Immature natural killer cell (primary cell): ENCODE measurements around the gene SERPINB1. TPM values are rescaled to one million over a fixed set of nuclear protein-coding genes. Genes with fewer than 3 reads are reported as not detected.
"Not testable (repeated sequence)": the region's sequence is repeated elsewhere in the genome, so short reads cannot be mapped to it uniquely, and the experiment has no call there.

Experiments
- DNase-seq, 3 donors: peaks; one replicate each; pipeline ENCODE4 v3.0.0; 2022; ENCODE audit warnings: mixed read lengths in 1 of 3
- H3K27ac Mint-ChIP-seq, 6 donors: one replicate each; pipeline ENCODE4 v1.8.0; 2020; ENCODE audit warnings: mixed read lengths in 6 of 6, mild to moderate bottlenecking in 5 of 6, inconsistent platforms in 4 of 6, moderate library complexity in 3 of 6
- H3K27me3 Mint-ChIP-seq, 3 donors: one replicate each; pipeline ENCODE4 v1.8.0; 2020 to 2021; ENCODE audit warnings: low read depth in 3 of 3, mild to moderate bottlenecking in 3 of 3, mixed read lengths in 3 of 3, moderate library complexity in 3 of 3, inconsistent platforms in 1 of 3
- H3K36me3 Mint-ChIP-seq, 3 donors: one replicate each; pipeline ENCODE4 v1.8.0; 2020; ENCODE audit warnings: mixed read lengths in 3 of 3, inconsistent platforms in 2 of 3, mild to moderate bottlenecking in 2 of 3
- H3K4me1 Mint-ChIP-seq, 2 donors: one replicate each; pipeline ENCODE4 v1.8.0; 2020; ENCODE audit warnings: inconsistent platforms in 2 of 2, mild to moderate bottlenecking in 2 of 2, mixed read lengths in 2 of 2, moderate library complexity in 1 of 2
- H3K4me3 Mint-ChIP-seq, 5 donors: one replicate each; pipeline ENCODE4 v1.8.0; 2020; ENCODE audit warnings: mild to moderate bottlenecking in 5 of 5, mixed read lengths in 5 of 5, inconsistent platforms in 3 of 5, moderate library complexity in 3 of 5
- H3K9me3 Mint-ChIP-seq, 6 donors: one replicate each; pipeline ENCODE4 v1.8.0; 2020; ENCODE audit warnings: mild to moderate bottlenecking in 6 of 6, mixed read lengths in 6 of 6, inconsistent platforms in 4 of 6, moderate library complexity in 3 of 6
- polyA plus RNA-seq, 3 donors: library from polyadenylated mRNA; unstranded; fragments of 300-500 nt; fragmentation: Illumina TruSeq; gene quantifications; one replicate each; pipeline ENCODE4 v1.2.3, GENCODE V29; 2021

SERPINB1 gene
- polyA plus RNA-seq, 3 donors from 2014 or later = 108 to 164 (median 162) TPM

- no peak for DNase-seq
Observed at GRCh38 chr6:2812695-2813094, 29.0 kb downstream of the SERPINB1 start.

GRCh38 chr6:2810092-2810671 is 31.5 kb downstream of the SERPINB1 start:
- Mint-ChIP-seq H3K27ac (no peak overlapping the region), H3K4me1 (peaks cover 4 to 21% of the 10 kb centered on the region in 2 donors), H3K36me3 (peaks cover under 1 to 10% (median 6%) of the 10 kb centered on the region in 3 donors), H3K27me3 (peaks cover 0 to 2% (median 0%) of the 10 kb centered on the region in 3 donors), H3K9me3 (peaks cover 0 to 3% (median 0%) of the 10 kb centered on the region in 6 donors), H3K4me3 (no peak overlapping the region)
- no peak for DNase-seq

More at GRCh38 chr6:2812695-2813094, 29.0 kb downstream of the SERPINB1 start:
- Mint-ChIP-seq H3K36me3 (peaks cover 15 to 18% (median 17%) of the 10 kb centered on the region in 3 donors), H3K27me3 (peaks cover 0 to 3% (median 0%) of the 10 kb centered on the region in 3 donors), H3K9me3 (peaks cover 13 to 27% (median 19%) of the 10 kb centered on the region in 6 donors), H3K4me1 (peaks cover 0 to 1% of the 10 kb centered on the region in 2 donors), H3K27ac (no peak overlapping the region), H3K4me3 (no peak overlapping the region)

GRCh38 chr6:2809015-2809414 is 32.6 kb downstream of the SERPINB1 start:
- H3K27ac Mint-ChIP-seq = no peak overlapping the region
- peaks cover 0 to 10% (median 6%) of the 10 kb centered on the region in 3 donors for H3K36me3 Mint-ChIP-seq
- H3K27me3 Mint-ChIP-seq = peaks cover 0 to 2% (median 0%) of the 10 kb centered on the region in 3 donors
- no peak overlapping the region for H3K4me3 Mint-ChIP-seq
- H3K4me1 Mint-ChIP-seq = peaks cover 4 to 21% of the 10 kb centered on the region in 2 donors
- H3K9me3 Mint-ChIP-seq = peaks cover 0 to 2% (median 0%) of the 10 kb centered on the region in 6 donors
- no peak for DNase-seq

DNA sequence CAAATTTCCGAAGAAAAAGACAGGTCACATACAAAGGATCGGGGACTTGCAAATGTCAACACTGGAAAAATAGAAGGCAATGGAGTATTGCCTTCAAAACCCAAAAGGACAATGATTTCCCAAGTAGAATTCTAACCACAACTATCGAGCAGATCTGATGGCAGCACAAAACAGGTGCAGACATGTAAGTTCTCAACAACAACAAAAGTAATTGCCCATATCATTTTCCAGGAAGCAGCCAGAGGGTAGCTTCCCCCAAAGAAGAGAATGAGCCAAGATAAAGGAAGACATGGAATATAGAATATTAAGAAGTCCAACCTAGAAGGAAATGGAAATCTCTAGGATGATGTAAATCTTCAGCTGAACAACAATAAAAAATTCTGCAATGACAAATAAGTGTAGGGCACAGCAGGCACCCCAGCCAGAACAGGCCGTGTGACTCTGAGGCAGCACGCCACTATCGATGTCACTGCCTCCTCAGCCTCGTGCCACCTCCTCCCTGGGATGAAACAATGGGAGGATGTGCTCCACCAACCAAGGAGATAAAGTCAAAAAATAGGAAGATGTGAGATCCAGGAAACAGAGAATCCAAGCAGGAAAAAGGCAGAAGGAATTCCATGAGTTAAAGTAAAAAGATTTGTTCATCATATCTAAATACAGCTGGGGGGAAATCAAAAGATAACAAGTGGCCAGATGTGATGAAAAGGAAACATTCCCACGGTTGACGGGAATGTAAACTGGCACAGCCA is 34.1 kb downstream of the SERPINB1 start:
- Mint-ChIP-seq H3K4me3 (no peak overlapping the region), H3K27ac (peak overlapping the region in 1 of 6 donors; percentile 3), H3K4me1 (peaks cover 4 to 21% of the 10 kb centered on the region in 2 donors), H3K36me3 (peaks cover 0 to 10% (median 6%) of the 10 kb centered on the region in 3 donors), H3K9me3 (peaks cover 0 to 2% (median 0%) of the 10 kb centered on the region in 6 donors), H3K27me3 (peaks cover 0 to 2% (median 0%) of the 10 kb centered on the region in 3 donors)
- no peak for DNase-seq

GRCh38 chr6:2806644-2807043 is 35.0 kb downstream of the SERPINB1 start:
- no peak for DNase-seq
- Mint-ChIP-seq H3K9me3 (no peaks in the 10 kb centered on the region), H3K27me3 (peaks cover 0 to 2% (median 0%) of the 10 kb centered on the region in 3 donors), H3K27ac (peak overlapping the region in 1 of 6 donors; percentile 80), H3K36me3 (peaks cover 0 to 10% (median 0%) of the 10 kb centered on the region in 3 donors), H3K4me3 (no peak overlapping the region), H3K4me1 (peaks cover 6 to 21% of the 10 kb centered on the region in 2 donors)

- H3K4me1 Mint-ChIP-seq = peaks cover 15 to 31% of the 10 kb centered on the region in 2 donors
- H3K9me3 Mint-ChIP-seq = no peaks in the 10 kb centered on the region
- H3K36me3 Mint-ChIP-seq = peaks cover 0 to 10% (median 0%) of the 10 kb centered on the region in 3 donors
- H3K4me3 Mint-ChIP-seq = no peak overlapping the region
- peaks cover 0 to 3% (median 0%) of the 10 kb centered on the region in 3 donors for H3K27me3 Mint-ChIP-seq
- peak overlapping the region in 1 of 6 donors; percentile 32 for H3K27ac Mint-ChIP-seq
- no peak for DNase-seq
Observed at GRCh38 chr6:2805031-2805430, 36.6 kb downstream of the SERPINB1 start.

GRCh38 chr6:2804516-2804915 is 37.1 kb downstream of the SERPINB1 start:
- H3K27ac Mint-ChIP-seq = peak overlapping the region in 1 of 6 donors; percentile 26

DNA sequence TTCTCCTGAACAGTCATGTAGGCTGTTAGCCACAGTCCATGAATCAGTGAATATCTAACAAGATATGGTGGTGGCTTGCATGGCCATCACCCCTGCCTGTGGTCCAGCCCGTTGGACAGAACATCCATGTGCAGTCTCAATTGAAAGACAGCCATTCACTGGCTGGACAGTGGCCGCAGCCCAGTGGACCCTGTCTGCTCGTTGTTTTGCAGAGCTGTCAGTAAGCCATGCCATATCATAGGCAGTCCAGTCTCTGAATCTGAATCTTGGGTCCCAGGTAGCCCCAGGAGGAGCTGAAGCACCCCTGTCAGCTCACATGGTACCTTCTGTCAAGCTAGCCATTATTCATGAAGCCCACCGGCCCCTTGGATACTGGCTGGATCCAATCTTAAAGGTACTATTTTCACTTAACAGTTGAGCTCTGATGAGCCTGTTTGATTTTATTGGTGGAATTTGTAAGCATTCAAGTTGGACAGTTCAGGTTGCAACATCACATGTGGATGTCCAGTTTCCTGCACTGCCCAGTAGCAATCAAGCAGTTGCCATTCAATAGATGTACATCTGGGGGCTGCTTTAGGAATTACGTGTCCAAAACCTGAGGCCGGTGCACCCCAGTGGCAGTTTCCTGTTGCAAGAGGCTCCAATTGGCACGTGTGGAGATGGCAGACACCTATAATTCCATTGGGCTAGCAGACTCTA is 37.8 kb downstream of the SERPINB1 start:
- Mint-ChIP-seq H3K4me1 (peaks cover 24 to 43% of the 10 kb centered on the region in 2 donors), H3K36me3 (peaks cover 0 to 10% (median 0%) of the 10 kb centered on the region in 3 donors), H3K27ac (no peak overlapping the region), H3K9me3 (no peaks in the 10 kb centered on the region), H3K4me3 (no peak overlapping the region), H3K27me3 (peaks cover 0 to 4% (median 0%) of the 10 kb centered on the region in 3 donors)
- no peak for DNase-seq

More at GRCh38 chr6:2804516-2804915, 37.1 kb downstream of the SERPINB1 start:
- peaks cover 20 to 37% of the 10 kb centered on the region in 2 donors for H3K4me1 Mint-ChIP-seq
- no peaks in the 10 kb centered on the region for H3K9me3 Mint-ChIP-seq
- DNase-seq = no peak
- peaks cover 0 to 4% (median 0%) of the 10 kb centered on the region in 3 donors for H3K27me3 Mint-ChIP-seq
- H3K36me3 Mint-ChIP-seq = peaks cover 0 to 10% (median 0%) of the 10 kb centered on the region in 3 donors
- no peak overlapping the region for H3K4me3 Mint-ChIP-seq

GRCh38 chr6:2802521-2803060 is 39.1 kb downstream of the SERPINB1 start:
- DNase-seq = no peak
- no peak overlapping the region for H3K4me3 Mint-ChIP-seq
- no peak overlapping the region for H3K27ac Mint-ChIP-seq
- peaks cover 0 to 8% (median 0%) of the 10 kb centered on the region in 3 donors for H3K36me3 Mint-ChIP-seq
- no peaks in the 10 kb centered on the region for H3K9me3 Mint-ChIP-seq
- H3K27me3 Mint-ChIP-seq = peaks cover 0 to 4% (median 0%) of the 10 kb centered on the region in 3 donors
- H3K4me1 Mint-ChIP-seq = peaks cover 33 to 52% of the 10 kb centered on the region in 2 donors

DNA sequence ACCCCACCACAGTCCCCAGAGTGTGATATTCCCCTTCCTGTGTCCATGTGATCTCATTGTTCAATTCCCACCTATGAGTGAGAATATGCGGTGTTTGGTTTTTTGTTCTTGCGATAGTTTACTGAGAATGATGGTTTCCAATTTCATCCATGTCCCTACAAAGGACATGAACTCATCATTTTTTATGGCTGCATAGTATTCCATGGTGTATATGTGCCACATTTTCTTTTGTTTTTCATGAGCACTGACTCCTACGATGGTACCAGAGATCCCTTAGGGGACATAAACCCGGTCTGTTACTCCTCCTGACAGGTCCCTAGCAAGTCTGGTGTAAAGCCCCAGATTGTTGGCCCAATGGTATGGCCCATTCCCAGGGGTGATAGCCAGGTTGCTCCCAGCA is 40.0 kb downstream of the SERPINB1 start:
- H3K36me3 Mint-ChIP-seq, H3K9me3 Mint-ChIP-seq, H3K27me3 Mint-ChIP-seq, H3K27ac Mint-ChIP-seq, DNase-seq, H3K4me3 Mint-ChIP-seq: not testable (repeated sequence)
- H3K4me1 Mint-ChIP-seq = peaks cover 42 to 50% of the 10 kb centered on the region in 2 donors

DNA sequence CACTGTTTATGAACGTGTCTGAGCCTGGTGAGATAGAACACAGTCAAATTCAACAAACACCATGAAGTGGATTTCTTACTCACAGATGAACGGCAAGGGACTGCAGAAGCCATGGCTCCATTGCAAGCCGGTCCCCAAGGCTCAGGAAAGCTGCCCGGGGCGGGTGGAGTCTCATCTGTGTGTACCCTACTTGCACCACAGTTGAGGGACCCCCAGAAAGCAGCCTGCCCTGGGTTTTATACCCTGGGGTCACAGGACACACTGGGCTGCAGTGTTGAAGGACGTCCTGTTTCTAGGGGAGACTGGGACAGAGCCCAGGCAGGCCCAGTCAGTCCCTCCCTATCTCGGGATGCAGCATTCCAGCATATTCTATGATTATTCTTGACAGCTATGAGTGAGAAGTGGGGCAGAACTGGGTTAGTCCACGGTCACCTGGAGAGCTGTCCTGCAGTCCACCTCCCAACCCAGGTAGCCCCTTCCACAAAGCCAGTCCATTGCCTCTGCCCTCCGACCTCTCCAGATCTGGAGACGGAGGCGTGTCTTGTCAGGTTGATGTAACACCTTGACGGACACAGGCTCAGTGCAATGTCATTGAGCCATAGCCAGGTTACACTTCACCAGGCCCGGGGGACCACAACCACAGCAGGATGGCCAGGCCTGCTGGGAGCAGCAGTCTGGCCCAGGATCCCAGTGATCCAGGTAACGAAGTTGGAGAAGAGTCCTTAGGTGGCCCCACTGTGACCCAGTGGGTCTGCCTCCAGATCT is 40.9 kb downstream of the SERPINB1 start:
- no peaks in the 10 kb centered on the region for H3K9me3 Mint-ChIP-seq
- H3K4me1 Mint-ChIP-seq = peaks cover 47 to 48% of the 10 kb centered on the region in 2 donors
- no peak for DNase-seq
- no peaks in the 10 kb centered on the region for H3K36me3 Mint-ChIP-seq
- peak overlapping the region; percentile 81 to 90 (median 85) for H3K27ac Mint-ChIP-seq
- H3K4me3 Mint-ChIP-seq = peak overlapping the region in 4 of 5 donors; percentile 28 to 64 (median 52)
- H3K27me3 Mint-ChIP-seq = peaks cover 0 to 4% (median 0%) of the 10 kb centered on the region in 3 donors

DNA sequence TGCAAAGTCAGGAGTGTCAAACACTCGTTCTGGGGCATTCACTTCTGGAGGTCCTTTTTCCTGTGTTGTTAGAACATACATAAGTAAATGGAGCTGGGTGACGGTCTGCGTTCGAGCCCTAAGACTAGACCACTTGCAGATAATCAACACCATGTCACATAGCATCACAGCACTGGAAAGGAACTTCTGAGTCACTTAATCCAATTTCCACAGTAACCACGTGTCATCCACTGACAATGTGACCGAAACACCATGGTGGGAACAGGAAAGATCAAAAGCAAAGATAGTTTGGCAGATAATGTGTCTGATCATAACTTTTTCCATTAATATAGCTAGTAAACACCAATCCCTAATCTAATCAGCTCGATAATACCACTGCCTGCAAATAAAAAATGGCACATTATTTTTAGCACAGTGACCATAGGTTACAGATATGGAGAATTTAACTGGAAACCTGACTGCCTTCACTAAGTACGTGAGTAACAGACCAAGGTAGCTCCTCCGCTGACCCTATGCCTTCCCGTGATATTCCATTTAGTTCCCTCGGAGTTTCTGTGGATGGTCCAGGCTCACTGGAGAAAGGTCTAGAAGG is 41.6 kb downstream of the SERPINB1 start:
- Mint-ChIP-seq H3K36me3 (no peaks in the 10 kb centered on the region), H3K27ac (peak overlapping the region; percentile 81 to 90 (median 85)), H3K27me3 (peaks cover 0 to 2% (median 0%) of the 10 kb centered on the region in 3 donors)

More for the DNA sequence above, 41.6 kb downstream of the SERPINB1 start:
- H3K4me1 Mint-ChIP-seq = peaks cover 53 to 55% of the 10 kb centered on the region in 2 donors
- H3K4me3 Mint-ChIP-seq = peak overlapping the region; percentile 28 to 64 (median 40)
- DNase-seq = peak; percentile 51 to 66 (median 65)
- H3K9me3 Mint-ChIP-seq = no peaks in the 10 kb centered on the region
